Measurements from ENCODE around the gene TM9SF2. TPM values are rescaled to one million over a fixed set of nuclear protein-coding genes. Genes with fewer than 3 reads are reported as not detected.

TM9SF2 gene
- total RNA-seq: 142 and 146 TPM in 2 replicates

GRCh38 chr13:99501184-99501847 lies at the start of gene TM9SF2:
Gene TM9SF2 (plus strand): TSS chr13:99501472. CDS start chr13:99501607, 135 bp downstream.

GRCh38 chr13:99606324-99607066 lies 105.2 kb downstream of the TM9SF2 start, which contains the start of gene CLYBL:
Gene CLYBL (plus strand): TSS chr13:99606690.

Small RNA genes lying within 50 kb of the gene (small RNA-seq; reads per million reads assigned to genes)
- gene AL139035.1: not detected

Other genes starting within 250 kb of the TM9SF2 start
- not detected in 2 replicates for gene GPR18, start 243.1 kb upstream of the TM9SF2 start, total RNA-seq
- gene GPR183, start 194.1 kb upstream of the TM9SF2 start, total RNA-seq: 0.97 and 1.2 TPM in 2 replicates
- 0.81 and 1.3 TPM in 2 replicates for gene CLYBL, start 105.2 kb downstream of the TM9SF2 start, total RNA-seq

Data from hair follicle dermal papilla cell (primary cell).